A549 (cell line): ENCODE measurements around the gene ITPKB. TPM values are rescaled to one million over a fixed set of nuclear protein-coding genes. Genes with fewer than 3 reads are reported as not detected.

ENCODE experiments used
- ATAC-seq, 2 experiments: fragments of 200-7000 bp in 1 of 2; fragments of >200 bp in 1 of 2; cut with Nextera tagmentation in 1 of 2; cut with Tn5 transposase in 1 of 2; 3 replicates each; pipeline versions ENCODE4 v1.8.0 to v1.9.1; 2018 to 2020; ENCODE audit warnings: mild to moderate bottlenecking in 1 of 2, moderate library complexity in 1 of 2
- CTCF ChIA-PET: fragments of 300-600 bp; sonication (Branson Sonifier 250); formaldehyde crosslinking; extraction: SDS; loops from one replicate; lab custom pipeline; 2021; ENCODE audit warnings: antibody characterized with exemption, inconsistent platforms; lab: Yijun Ruan, JAX
- POLR2A ChIA-PET: fragments of 350-600 bp; formaldehyde crosslinking; extraction: SDS; loops from one replicate; lab custom pipeline; 2021; ENCODE audit warnings: antibody characterized with exemption, inconsistent platforms; lab: Yijun Ruan, JAX
- DNase-seq, 2 experiments: peaks; one replicate each; pipeline versions ENCODE4 v3.0.0 to v3.0.0-alpha.2; 2011 to 2016; ENCODE audit warnings: low read depth in 1 of 2, low spot score in 1 of 2
- FAIRE-seq: peaks from 2 replicates; lab custom pipeline; 2011; peaks lifted over from hg19 to GRCh38; lab: Jason Lieb, UNC
- H3K27ac ChIP-seq, 2 experiments: fragments of >200 bp; sonication (Bioruptor Twin); formaldehyde crosslinking; 3 replicates each; pipeline ENCODE4 v1.5.1; 2016 to 2017
- H3K4me1 ChIP-seq: fragments of >200 bp; sonication (Bioruptor Twin); formaldehyde crosslinking; 3 replicates; pipeline ENCODE4 v1.6.1; 2016
- H3K4me2 ChIP-seq: fragments of >200 bp; sonication (Bioruptor Twin); formaldehyde crosslinking; 3 replicates; pipeline ENCODE4 v1.6.1; 2016
- H3K4me3 ChIP-seq: fragments of >200 bp; sonication (Bioruptor Twin); formaldehyde crosslinking; 3 replicates; pipeline ENCODE4 v1.5.1; 2016
- H3K9me3 ChIP-seq: fragments of >200 bp; sonication (Bioruptor Twin); formaldehyde crosslinking; 3 replicates; pipeline ENCODE4 v1.6.1; 2016
- BHLHE40 ChIP-seq: IDR thresholded peaks from 2 replicates; pipeline ENCODE4 v1.6.1; 2012; ENCODE audit warnings: low read depth, low read length, inconsistent platforms
- CEBPB ChIP-seq, 2 experiments: fragments of >200 bp in 1 of 2; sonication (Bioruptor Twin) in 1 of 2; formaldehyde crosslinking in 1 of 2; IDR thresholded peaks; 2 replicates each; pipeline ENCODE4 v1.6.1; 2012 to 2016
- CHD2 ChIP-seq: fragments of 150-350 bp; IDR thresholded peaks from 2 replicates; pipeline ENCODE4 v1.6.1; 2014; ENCODE audit warnings: low read length; ENCODE audit not compliant: partially characterized antibody
- CHD4 ChIP-seq: fragments of 200-600 bp; sonication (generic); IDR thresholded peaks from 2 replicates; pipeline ENCODE4 v1.6.1; 2016; ENCODE audit warnings: antibody characterized with exemption, mild to moderate bottlenecking, borderline replicate concordance
- CTCF ChIP-seq: fragments of >200 bp; sonication (Bioruptor Twin); formaldehyde crosslinking; IDR thresholded peaks from 3 replicates; pipeline ENCODE4 v1.5.1; 2016
- ELK1 ChIP-seq: fragments of 150-350 bp; IDR thresholded peaks from 2 replicates; pipeline ENCODE4 v1.6.1; 2014; ENCODE audit warnings: low read depth, mild to moderate bottlenecking, low read length
- EP300 ChIP-seq, 2 experiments: fragments of >200 bp; sonication (Bioruptor Twin); formaldehyde crosslinking; IDR thresholded peaks; 2 replicates in 1 of 2; 3 replicates in 1 of 2; pipeline ENCODE4 v1.6.1; 2016 to 2017
- ESRRA ChIP-seq: fragments of 150-350 bp; IDR thresholded peaks from 2 replicates; pipeline ENCODE4 v1.6.1; 2014; ENCODE audit warnings: mild to moderate bottlenecking, low read length, borderline replicate concordance
- FOSB ChIP-seq: fragments of 250-450 bp; sonication (Bioruptor Pico); IDR thresholded peaks from 2 replicates; pipeline ENCODE4 v1.5.0; 2020; ENCODE audit warnings: mild to moderate bottlenecking, moderate library complexity
- HOXB13 ChIP-seq: fragments of 250-450 bp; sonication (Bioruptor Pico); IDR thresholded peaks from 2 replicates; pipeline ENCODE4 v1.5.0; 2020; ENCODE audit warnings: low read depth, mild to moderate bottlenecking, moderate library complexity
- KDM5A ChIP-seq: fragments of 200-600 bp; sonication (generic); IDR thresholded peaks from 2 replicates; pipeline ENCODE4 v1.6.1; 2016; ENCODE audit warnings: antibody characterized with exemption, mild to moderate bottlenecking
- MAFK ChIP-seq: fragments of 450-650 bp; IDR thresholded peaks from 2 replicates; pipeline ENCODE4 v1.6.1; 2014; ENCODE audit not compliant: partially characterized antibody
- MAX ChIP-seq: IDR thresholded peaks from 2 replicates; pipeline ENCODE4 v1.6.1; 2012
- MYC ChIP-seq: IDR thresholded peaks from 2 replicates; pipeline ENCODE4 v1.6.1; 2012; ENCODE audit warnings: mild to moderate bottlenecking, inconsistent platforms, low read length, improper control_type of control experiment, borderline replicate concordance
- NFE2L2 ChIP-seq: fragments of 150-350 bp; conservative IDR thresholded peaks from 2 replicates; pipeline ENCODE4 v1.6.1; 2014; ENCODE audit warnings: low read length
- PBX3 ChIP-seq: IDR thresholded peaks from 2 replicates; pipeline ENCODE4 v1.6.1; 2012
- POLR2A ChIP-seq: IDR thresholded peaks from 2 replicates; pipeline ENCODE4 v1.6.1; 2012; ENCODE audit warnings: mild to moderate bottlenecking, low read length
- RAD21 ChIP-seq, 2 experiments: fragments of >200 bp in 1 of 2; sonication (Bioruptor Twin) in 1 of 2; formaldehyde crosslinking in 1 of 2; IDR thresholded peaks in 1 of 2; conservative IDR thresholded peaks in 1 of 2; 2 replicates in 1 of 2; 3 replicates in 1 of 2; pipeline ENCODE4 v1.6.1; 2012 to 2018; ENCODE audit warnings: inconsistent platforms in 1 of 2
- REST ChIP-seq: fragments of 200-600 bp; sonication (generic); IDR thresholded peaks from 2 replicates; pipeline ENCODE4 v1.6.1; 2016; ENCODE audit warnings: antibody characterized with exemption, mild to moderate bottlenecking, moderate library complexity
- RNF2 ChIP-seq: fragments of 200-600 bp; sonication (generic); IDR thresholded peaks from 2 replicates; pipeline ENCODE4 v1.6.1; 2016; ENCODE audit warnings: low read depth, mild to moderate bottlenecking, antibody characterized with exemption, moderate library complexity, borderline replicate concordance
- SMC3 ChIP-seq: fragments of >200 bp; sonication (Bioruptor Twin); formaldehyde crosslinking; IDR thresholded peaks from 3 replicates; pipeline ENCODE4 v1.6.1; 2018; ENCODE audit warnings: inconsistent platforms
- TFCP2L1 ChIP-seq: fragments of 250-450 bp; sonication (Bioruptor Pico); IDR thresholded peaks from 2 replicates; pipeline ENCODE4 v1.5.0; 2021; ENCODE audit warnings: mild to moderate bottlenecking
- USF2 ChIP-seq: fragments of 450-650 bp; IDR thresholded peaks from 2 replicates; pipeline ENCODE4 v1.6.1; 2014; ENCODE audit warnings: antibody characterized with exemption
- ZSCAN20 ChIP-seq: fragments of 250-450 bp; sonication (Bioruptor Pico); IDR thresholded peaks from 2 replicates; pipeline ENCODE4 v1.8.0; 2022; ENCODE audit warnings: mild to moderate bottlenecking, moderate library complexity
- WGBS: methylation state at CpG from one replicate; pipeline ENCODE4 v1.1.6; 2017; ENCODE audit errors: missing lambda C conversion rate; 5-methylcytosine and 5-hydroxymethylcytosine counted together
- polyA plus RNA-seq, 4 experiments: library from polyadenylated mRNA; depleted of rRNA in 3 of 4; stranded (reverse); fragments of >200 nt; fragmentation: RNase III in 1 of 4; extraction: RNeasy Plus Mini Kit Qiagen cat#74134 plus additional on column Dnase treatment in 1 of 4; gene quantifications; 2 replicates in 3 of 4; 3 replicates in 1 of 4; pipeline ENCODE4 v1.2.3, GENCODE V29; 2011 to 2017

The ITPKB gene
- polyA plus RNA-seq, 2 of the 4 experiments (the other 2 are of a cell fraction) = 1.7 to 2.8 TPM

GRCh38 chr1:226606311-226607267, 132.5 kb downstream of the ITPKB start:
- Histone ChIP-seq H3K27ac (no peak overlapping the region), H3K9me3 (no peaks in the 10 kb centered on the region), H3K4me2 (no peak overlapping the region), H3K4me1 (no peaks in the 10 kb centered on the region), H3K4me3 (no peak overlapping the region)
- CTCF ChIA-PET = interaction anchor here (0.7 to 1.2 kb wide), 2 partner anchors 20 to 28 kb away, joined by 3 to 5 read pairs; no protein-coding TSS in a partner anchor
- WGBS = 65% methylated on average over 9 of the region's 11 CpGs
- ATAC-seq (no peak), DNase-seq (no peak), FAIRE-seq (no peak)
- no peak for TF ChIP-seq PBX3
- no peak for TF ChIP-seq CHD2
- TF ChIP-seq SMC3 = no peak
- no peak for TF ChIP-seq CHD4
- no peak for TF ChIP-seq REST
- no peak for TF ChIP-seq BHLHE40
- TF ChIP-seq TFCP2L1 = no peak
- TF ChIP-seq NFE2L2 = no peak
- TF ChIP-seq USF2 = no peak
- no peak for TF ChIP-seq HOXB13 (CRISPR knock-in tag)
- no peak for TF ChIP-seq ESRRA
- TF ChIP-seq RAD21 (conservative IDR thresholded peaks at IDR 0.05 in 1 of 2, IDR thresholded peaks at IDR 0.05 in 1 of 2) = no peak
- TF ChIP-seq ZSCAN20 (CRISPR knock-in tag) = no peak
- POLR2A ChIA-PET = no interaction called here

- 77% methylated on average over 9 of the region's 9 CpGs for WGBS
- CTCF ChIA-PET = interaction anchor here (1.2 to 1.5 kb wide), 4 partner anchors 21 to 181 kb away, joined by 4 to 5 read pairs (median 4); no protein-coding TSS in a partner anchor
- no peak for ATAC-seq
- no peak for DNase-seq
- H3K4me3 ChIP-seq = no peak overlapping the region
- no peak overlapping the region for H3K27ac ChIP-seq
- FAIRE-seq = no peak
- no peak overlapping the region for H3K4me2 ChIP-seq
- POLR2A ChIA-PET = no interaction called here
- no peaks in the 10 kb centered on the region for H3K4me1 ChIP-seq
- H3K9me3 ChIP-seq = no peaks in the 10 kb centered on the region
- TF ChIP-seq PBX3 (no peak), CTCF (no peak), MYC (no peak), CEBPB (IDR thresholded peaks at IDR 0.05) (no peak), ELK1 (no peak), POLR2A (no peak), KDM5A (no peak), MAX (no peak), FOSB (no peak), MAFK (no peak), RNF2 (no peak), EP300 (IDR thresholded peaks at IDR 0.05) (no peak)
Measured at GRCh38 chr1:226605318-226605950, 133.6 kb downstream of the ITPKB start.
